GM12865 (cell line): Measurements from ENCODE around the gene HRC.

Experiments
- DNase-seq: peaks from one replicate; pipeline ENCODE4 v3.0.0; 2010; ENCODE audit warnings: low read depth
- H3K4me3 ChIP-seq: 2 replicates; pipeline ENCODE4 v1.5.1; 2011; ENCODE audit warnings: mild to moderate bottlenecking, low read depth, low read length, control low read depth
- CTCF ChIP-seq: IDR thresholded peaks from 2 replicates; pipeline ENCODE4 v1.5.1; 2011; ENCODE audit warnings: low read length, control low read depth, low read depth, inconsistent platforms; ENCODE audit not compliant: insufficient read depth; ENCODE audit errors: missing control alignments

HRC gene

GRCh38 chr19:49173198-49173597, 18.0 kb upstream of the HRC start:
- H3K4me3 ChIP-seq: no peak overlapping the region
- DNase-seq: no peak
- TF ChIP-seq CTCF: no peak

- no peak for TF ChIP-seq CTCF
- no peak overlapping the region for H3K4me3 ChIP-seq
- DNase-seq: no peak
Measured at GRCh38 chr19:49168421-49168820, 13.2 kb upstream of the HRC start.

GRCh38 chr19:49167857-49168409, 12.7 kb upstream of the HRC start:
- H3K4me3 ChIP-seq: no peak overlapping the region
- no peak for TF ChIP-seq CTCF
- DNase-seq: no peak

- no peak overlapping the region for H3K4me3 ChIP-seq
- no peak for DNase-seq
- no peak for TF ChIP-seq CTCF
Measured at GRCh38 chr19:49165865-49166301, 10.7 kb upstream of the HRC start.

GRCh38 chr19:49165111-49165750, 10.0 kb upstream of the HRC start:
- no peak for TF ChIP-seq CTCF
- no peak for DNase-seq
- H3K4me3 ChIP-seq: no peak overlapping the region

- no peak for DNase-seq
- H3K4me3 ChIP-seq: no peak overlapping the region
- TF ChIP-seq CTCF: no peak
Measured at GRCh38 chr19:49161987-49162386, 6.8 kb upstream of the HRC start.
